ENCODE data around the gene SRPK1. TPM values are rescaled to one million over a fixed set of nuclear protein-coding genes. Genes with fewer than 3 reads are reported as not detected.

Gene SRPK1
- total and polyA plus RNA-seq, 4 donors: 9.6 to 78.9 (median 23.6) TPM

DNA sequence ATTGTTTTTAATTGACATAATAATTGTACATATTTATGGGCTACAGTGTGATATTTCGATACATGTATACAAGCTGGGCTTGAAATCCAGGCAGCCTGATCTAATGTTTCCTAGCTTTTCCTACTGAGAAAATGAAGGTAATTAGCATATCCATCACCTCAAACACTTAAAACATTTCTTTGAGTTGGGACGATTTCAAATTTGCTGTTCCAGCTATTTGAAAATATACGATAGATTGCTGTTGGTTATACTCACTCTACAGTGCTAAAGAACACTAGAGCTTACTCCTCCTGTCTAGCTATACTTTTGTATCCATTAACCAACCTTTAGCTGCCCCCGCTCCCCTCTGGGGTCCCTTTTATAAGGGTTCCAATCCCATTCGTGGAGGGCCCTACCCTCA lies 111.1 kb downstream of the SRPK1 start:
- no peak for ATAC-seq (ENCODE audit: insufficient read depth, low FRiP score)

DNA sequence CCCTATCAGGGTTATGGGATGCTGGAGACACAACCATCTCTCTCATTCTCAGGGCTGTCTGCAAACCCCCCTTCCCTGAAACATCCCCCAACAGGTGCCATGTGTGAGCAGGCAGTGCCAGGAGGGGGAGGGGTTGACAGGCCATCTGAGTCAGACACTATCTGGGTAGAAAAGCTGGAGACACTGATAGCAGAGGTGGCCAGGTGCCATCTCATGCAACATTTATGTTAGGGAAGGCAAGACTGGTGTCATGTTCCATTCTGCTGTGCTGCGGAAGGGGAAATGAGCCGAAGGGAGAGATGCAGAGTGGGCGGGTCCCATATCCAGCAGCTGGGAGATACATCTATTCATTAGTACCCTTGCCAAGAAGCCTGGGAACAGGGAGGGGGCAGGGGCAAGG lies 112.2 kb downstream of the SRPK1 start:
- WGBS, 2 donors: 56 to 75% methylated on average over 3 of the region's 3 CpGs
- Histone ChIP-seq H3K27me3 (ENCODE audit: control insufficient read depth in 3 of 3, insufficient read depth in 3 of 3, low read length in 2 of 3) (peaks cover 0 to 6% (median 0%) of the 10 kb centered on the region in 3 donors), H3K36me3 (ENCODE audit: control insufficient read depth in 4 of 4, insufficient read depth in 4 of 4, low read length in 4 of 4) (no peaks in the 10 kb centered on the region), H3K4me1 (ENCODE audit: control insufficient read depth in 5 of 5, insufficient read depth in 5 of 5, low read length in 5 of 5) (no peaks in the 10 kb centered on the region), H3K9ac (ENCODE audit: insufficient read depth in 1 of 2, low read length in 2 of 2) (no peak overlapping the region), H3K4me3 (no peak overlapping the region), H3K27ac (ENCODE audit: low read depth in 1 of 2, low read length in 1 of 2) (no peak overlapping the region), H3K9me3 (ENCODE audit: control insufficient read depth in 4 of 4, insufficient read depth in 3 of 4, low read length in 3 of 4) (no peaks in the 10 kb centered on the region)
- DNase-seq (no peak), ATAC-seq (ENCODE audit: insufficient read depth, low FRiP score) (no peak)
- no peak for TF ChIP-seq CTCF (IDR thresholded peaks at IDR 0.05; ENCODE audit: control extremely low read depth, extremely low read depth)

More for the DNA sequence above, 111.1 kb downstream of the SRPK1 start:
- H3K9ac ChIP-seq (ENCODE audit: insufficient read depth in 1 of 2, low read length in 2 of 2): no peak overlapping the region
- H3K4me1 ChIP-seq (ENCODE audit: control insufficient read depth in 5 of 5, insufficient read depth in 5 of 5, low read length in 5 of 5): no peaks in the 10 kb centered on the region
- H3K4me3 ChIP-seq: no peak overlapping the region
- H3K9me3 ChIP-seq (ENCODE audit: control insufficient read depth in 4 of 4, insufficient read depth in 3 of 4, low read length in 3 of 4): no peaks in the 10 kb centered on the region
- no peak for DNase-seq
- no peak for TF ChIP-seq CTCF (IDR thresholded peaks at IDR 0.05; ENCODE audit: control extremely low read depth, extremely low read depth)
- no peak overlapping the region for H3K27ac ChIP-seq (ENCODE audit: low read depth in 1 of 2, low read length in 1 of 2)
- H3K27me3 ChIP-seq (ENCODE audit: control insufficient read depth in 3 of 3, insufficient read depth in 3 of 3, low read length in 2 of 3): peaks cover 0 to 6% (median 0%) of the 10 kb centered on the region in 3 donors
- WGBS, 2 donors: 74 to 77% methylated on average over 5 of the region's 5 CpGs
- H3K36me3 ChIP-seq (ENCODE audit: control insufficient read depth in 4 of 4, insufficient read depth in 4 of 4, low read length in 4 of 4): no peaks in the 10 kb centered on the region

DNA sequence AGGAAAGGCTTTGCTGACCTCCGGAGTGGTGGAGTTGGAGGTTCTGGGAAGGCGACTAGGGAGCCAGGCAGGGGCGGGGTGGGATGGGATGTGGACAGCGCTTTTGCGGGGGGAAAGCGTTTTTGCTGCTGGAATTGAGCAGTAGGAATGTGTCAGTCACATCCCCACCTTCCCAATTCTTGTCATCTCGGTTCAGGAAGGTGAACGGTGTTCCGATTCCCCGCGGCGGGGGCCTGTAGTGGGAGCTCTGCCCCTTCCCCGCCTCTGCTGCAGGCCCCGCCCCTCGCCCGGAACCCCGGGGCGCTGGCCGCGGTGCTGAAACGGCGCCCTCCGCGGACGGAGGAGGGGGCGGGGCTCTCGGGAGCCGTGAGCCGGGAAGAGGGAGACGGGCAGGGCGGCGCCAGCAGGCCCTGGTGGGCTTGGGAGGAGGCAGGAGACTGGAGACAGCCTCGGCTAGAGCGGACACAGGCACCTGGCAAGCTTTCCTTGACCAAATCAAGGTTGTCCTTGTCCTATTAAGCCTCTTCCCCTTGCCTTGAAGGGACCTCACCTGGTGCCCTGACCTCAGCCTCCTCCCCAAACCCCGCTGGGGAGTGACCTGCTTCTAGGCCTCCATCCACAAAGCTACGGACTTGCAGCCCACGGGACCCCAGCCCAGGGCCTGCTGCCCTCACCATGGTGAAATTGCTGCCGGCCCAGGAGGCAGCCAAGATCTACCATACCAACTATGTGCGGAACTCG lies 115.7 kb downstream of the SRPK1 start, which contains the start of gene LHFPL5:
LHFPL5 (plus strand) TSS at position 357 of the 741 bp plus-strand sequence; CDS start at position 676, 319 bp downstream.
- 12 to 14% methylated on average over 39 to 40 of the region's 40 CpGs for WGBS, 2 donors
- Histone ChIP-seq H3K9ac (ENCODE audit: insufficient read depth in 1 of 2, low read length in 2 of 2) (no peak within 1 kb of the TSS), H3K27me3 (ENCODE audit: control insufficient read depth in 3 of 3, insufficient read depth in 3 of 3, low read length in 2 of 3) (peaks cover 0 to 6% (median 0%) of the 10 kb centered on the region in 3 donors), H3K4me3 (no peak within 1 kb of the TSS), H3K4me1 (ENCODE audit: control insufficient read depth in 5 of 5, insufficient read depth in 5 of 5, low read length in 5 of 5) (no peaks in the 10 kb centered on the region), H3K9me3 (ENCODE audit: control insufficient read depth in 4 of 4, insufficient read depth in 3 of 4, low read length in 3 of 4) (no peaks in the 10 kb centered on the region), H3K27ac (ENCODE audit: low read depth in 1 of 2, low read length in 1 of 2) (no peak within 1 kb of the TSS), H3K36me3 (ENCODE audit: control insufficient read depth in 4 of 4, insufficient read depth in 4 of 4, low read length in 4 of 4) (no peaks in the 10 kb centered on the region)
- ATAC-seq (ENCODE audit: insufficient read depth, low FRiP score) (peak; percentile 77), DNase-seq (peak; percentile 57 to 60 (median 58))
- TF ChIP-seq CTCF (IDR thresholded peaks at IDR 0.05; ENCODE audit: control extremely low read depth, extremely low read depth): no peak

All from lung (tissue), 12 donors.